GM21723 (cell line): ENCODE data around the gene CDY1.
"Not testable (repeated sequence)": the region's sequence is repeated elsewhere in the genome, so short reads cannot be mapped to it uniquely, and the experiment has no call there.

ENCODE experiments used
- ATAC-seq: cut with Tn5 transposase; IDR thresholded peaks from one replicate; pipeline ENCODE4 v1.9.1; 2021; ENCODE audit warnings: mild to moderate bottlenecking, moderate library complexity; ENCODE audit not compliant: unreplicated experiment

CDY1 gene

GRCh38 chrY:25621817-25622216, at the start of gene CDY1:
Gene CDY1, plus strand, starts transcription at chrY:25622117. Its CDS starts 326 bp downstream, at chrY:25622443.
- ATAC-seq, result not testable (repeated sequence)

- not testable (repeated sequence) for ATAC-seq
Measured at GRCh38 chrY:25593336-25593735, 28.6 kb upstream of the CDY1 start.

DNA sequence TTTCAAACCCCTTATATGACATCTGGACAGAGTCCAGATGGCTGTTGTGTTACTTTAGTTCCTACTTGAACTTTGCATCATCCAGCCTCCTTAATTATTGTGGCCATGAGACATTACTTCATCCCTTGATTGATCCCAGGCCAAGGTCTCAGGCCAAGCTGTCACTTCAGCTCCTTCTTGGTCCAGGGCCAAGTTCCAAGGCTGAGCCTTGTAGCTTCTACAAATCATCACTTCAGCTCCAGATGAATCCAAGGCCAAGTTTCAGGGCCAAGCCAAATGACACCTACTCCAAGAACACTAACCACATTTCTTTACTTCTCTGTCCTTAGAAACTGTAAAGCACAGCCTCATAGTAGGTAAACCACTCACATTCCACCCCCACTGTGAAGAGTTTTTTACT, 1.7 kb upstream of the CDY1 start:
- not testable (repeated sequence) for ATAC-seq

DNA sequence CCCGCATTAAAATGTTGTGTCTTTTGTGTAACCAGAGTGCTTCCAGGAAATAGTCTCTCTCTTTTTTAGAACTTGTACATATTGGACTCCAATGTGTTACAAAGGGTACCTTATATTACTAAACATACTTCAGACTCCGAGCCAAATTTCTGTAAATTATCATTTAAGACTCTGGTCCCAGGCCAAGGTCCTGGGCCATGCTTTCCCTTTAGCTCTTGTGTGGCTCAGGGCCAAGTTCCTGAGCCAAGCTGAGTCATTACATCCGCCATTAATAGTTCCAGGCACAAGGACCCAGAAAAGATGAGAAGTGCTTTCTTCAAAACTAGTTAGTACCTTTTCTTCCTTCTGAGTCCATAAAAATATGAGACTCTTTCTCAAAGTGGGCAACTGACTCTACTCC, 4.6 kb downstream of the CDY1 start:
- ATAC-seq, result not testable (repeated sequence)

DNA sequence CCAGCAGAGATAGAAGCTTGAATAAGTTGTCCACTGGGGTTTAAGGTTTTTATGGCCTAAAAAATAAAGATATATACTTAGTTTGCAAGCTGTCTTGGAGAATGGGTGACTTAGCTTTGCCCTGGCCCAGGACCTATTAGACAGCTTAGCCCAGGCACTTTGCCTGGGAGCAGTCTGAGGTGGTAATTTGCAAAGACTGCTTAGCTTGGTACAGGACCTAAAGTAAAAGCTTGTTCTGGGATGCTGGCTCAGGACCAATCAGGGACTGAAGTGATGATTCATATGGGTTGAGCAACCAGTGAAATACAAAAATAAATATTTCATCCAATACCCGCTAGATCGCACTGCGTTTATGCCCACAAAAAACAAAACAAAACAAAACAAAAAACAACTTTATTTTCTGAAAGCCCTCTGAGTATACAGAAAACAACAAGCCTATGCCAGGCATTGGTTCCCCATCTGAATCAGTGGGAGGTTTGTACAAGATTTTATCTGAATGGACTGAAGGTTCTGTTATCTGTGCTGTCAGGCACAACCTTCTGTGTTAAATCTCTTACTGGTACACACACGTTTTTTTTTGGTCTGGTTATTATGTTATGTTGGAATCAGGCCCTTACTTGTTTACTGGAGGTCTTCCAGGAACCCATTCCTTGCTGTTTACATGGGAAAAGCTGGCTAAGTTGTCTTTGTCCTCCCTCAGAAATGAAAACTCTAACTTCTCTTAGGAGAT, 8.6 kb downstream of the CDY1 start:
- not testable (repeated sequence) for ATAC-seq

- not testable (repeated sequence) for ATAC-seq
Measured at GRCh38 chrY:25639852-25640251, 17.9 kb downstream of the CDY1 start.

GRCh38 chrY:25643024-25643915, 21.4 kb downstream of the CDY1 start:
- not testable (repeated sequence) for ATAC-seq
